GM12873 (cell line): ENCODE measurements around the gene ARPP21.

Source experiments
- CTCF ChIP-seq: IDR thresholded peaks from 2 replicates; pipeline ENCODE4 v1.5.1; 2012; ENCODE audit warnings: low read depth, mild to moderate bottlenecking, moderate library complexity, low read length, control low read depth; ENCODE audit not compliant: insufficient read depth; ENCODE audit errors: missing control alignments

The ARPP21 gene

GRCh38 chr3:35639254-35640186 lies at the start of gene ARPP21:
ARPP21 (plus strand) TSS chr3:35639525; CDS start chr3:35681752, 42,227 bp downstream.
- no peak for TF ChIP-seq CTCF

DNA sequence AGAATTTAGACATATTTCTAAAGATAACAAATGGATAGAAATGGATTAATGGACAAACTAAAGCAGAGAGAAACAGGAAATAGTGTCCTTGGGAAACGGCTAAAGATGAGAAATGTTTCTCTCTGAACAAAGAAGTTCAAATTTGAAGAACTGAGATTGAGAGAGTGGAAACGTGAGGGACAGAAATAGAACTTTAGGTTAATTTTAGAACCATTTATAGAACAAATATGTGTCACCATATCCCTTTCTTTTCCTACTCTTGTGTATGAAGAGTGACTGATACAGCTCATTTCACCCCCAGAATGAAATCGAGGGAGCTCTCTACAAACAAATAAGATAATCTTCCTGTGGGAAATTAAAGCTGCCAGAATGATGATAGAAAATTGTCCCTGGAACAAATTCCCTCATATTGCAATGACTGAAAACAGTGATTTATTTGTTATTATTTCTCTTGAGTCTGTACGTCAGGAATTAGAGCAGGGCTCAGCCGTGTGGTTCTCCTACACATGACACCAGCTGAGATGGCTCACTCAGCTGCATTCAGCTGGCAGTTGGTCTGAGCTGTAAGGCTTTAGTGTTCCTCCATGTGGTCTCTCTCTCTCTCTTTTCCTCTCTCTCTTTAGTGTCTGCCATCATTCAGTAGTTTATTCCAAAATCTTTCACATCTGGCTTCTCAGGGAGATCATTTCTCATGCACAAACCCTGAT lies 46.6 kb upstream of the ARPP21 start:
- TF ChIP-seq CTCF, result no peak

- TF ChIP-seq CTCF, result no peak
Measured at GRCh38 chr3:35594739-35595138, 44.6 kb upstream of the ARPP21 start.

DNA sequence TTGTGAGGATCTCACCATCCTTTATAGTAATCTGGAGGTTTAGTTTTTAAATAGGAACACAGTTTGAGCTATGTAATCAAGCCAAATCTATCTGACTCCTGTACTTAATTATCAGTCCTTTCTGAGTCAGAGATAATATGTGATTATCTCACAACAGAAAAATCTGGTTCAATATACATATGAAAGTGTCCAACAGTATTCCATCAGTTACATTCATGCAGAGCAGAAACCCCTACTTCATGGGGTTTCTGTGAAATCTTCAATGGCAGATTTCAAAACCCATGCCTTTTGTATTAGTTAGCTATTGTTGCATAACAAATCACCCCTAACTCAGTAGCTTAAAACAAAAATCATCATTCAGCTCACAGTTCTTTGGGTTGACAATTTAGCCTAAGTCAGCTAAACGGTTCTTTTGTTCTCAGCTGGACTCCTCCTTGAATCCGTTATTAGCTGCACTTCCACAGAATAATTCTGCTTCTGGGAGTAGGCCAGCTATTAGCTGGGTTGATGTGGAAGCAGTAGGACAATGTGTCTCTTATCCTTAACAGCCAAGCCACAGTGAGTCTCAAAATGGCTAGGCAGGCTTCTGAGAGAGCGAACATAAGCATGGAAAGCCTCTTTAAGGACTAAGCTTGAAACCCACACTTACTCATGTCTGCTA lies 42.9 kb upstream of the ARPP21 start:
- TF ChIP-seq CTCF, result no peak

DNA sequence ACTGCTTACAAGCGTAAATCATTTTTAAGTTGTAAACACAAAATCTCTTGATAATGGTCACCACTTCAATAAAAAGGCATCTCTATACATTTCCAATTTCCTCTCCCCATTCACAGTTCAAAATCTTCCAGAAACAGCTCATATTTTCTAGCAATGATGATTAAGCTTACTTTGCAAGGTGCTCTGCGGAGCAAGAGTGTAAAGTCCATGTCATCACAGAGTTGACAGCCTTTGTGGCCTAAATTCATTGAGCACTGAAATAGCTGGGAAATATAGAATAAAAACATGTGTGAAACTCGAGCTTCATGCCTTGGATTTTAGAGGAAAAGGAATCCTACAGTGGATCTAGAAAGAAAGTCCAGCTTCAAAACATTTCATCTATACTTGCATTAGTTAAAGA lies 41.8 kb upstream of the ARPP21 start:
- TF ChIP-seq CTCF, result no peak

DNA sequence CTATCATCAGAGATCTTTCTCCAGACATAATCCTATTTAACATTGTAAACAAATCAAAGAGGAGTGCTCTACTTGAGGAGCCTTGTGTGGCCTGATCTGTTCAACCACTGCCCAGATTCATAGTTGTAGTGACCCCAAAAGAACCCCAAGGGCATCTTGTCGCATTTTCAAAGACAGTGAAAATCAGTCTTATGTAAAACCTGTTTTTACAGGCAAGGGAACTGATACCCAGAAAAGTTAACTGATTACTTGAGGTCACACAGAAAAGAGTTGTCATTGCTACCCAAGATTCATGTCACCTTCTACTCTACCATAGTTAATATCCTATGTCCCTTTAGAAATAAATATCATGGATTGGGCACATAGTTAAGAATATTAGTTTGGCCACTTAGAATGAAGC lies 40.5 kb upstream of the ARPP21 start:
- TF ChIP-seq CTCF, result no peak

GRCh38 chr3:35601959-35602358 lies 37.4 kb upstream of the ARPP21 start:
- no peak for TF ChIP-seq CTCF
